ENCODE results near the gene SFXN2. TPM values are rescaled to one million over a fixed set of nuclear protein-coding genes. Genes with fewer than 3 reads are reported as not detected.
"Not testable (repeated sequence)": the region's sequence is repeated elsewhere in the genome, so short reads cannot be mapped to it uniquely, and the experiment has no call there.

The SFXN2 gene
- 5.2 TPM for polyA plus RNA-seq (2013, experiment 1 of 2; ENCODE audit: insufficient read length)
- polyA plus RNA-seq (2013, experiment 2 of 2; ENCODE audit: insufficient read length) = 6.5 TPM

GRCh38 chr10:102714621-102715455, at the start of gene SFXN2:
SFXN2 (plus strand) TSS chr10:102714636; CDS start chr10:102726637, 12,001 bp downstream.
- no peak for DNase-seq

- DNase-seq = no peak
These were observed 48.4 kb upstream of the SFXN2 start for GRCh38 chr10:102665904-102666509.

- DNase-seq = not testable (repeated sequence)
These were observed 47.0 kb upstream of the SFXN2 start for GRCh38 chr10:102667411-102667810.

GRCh38 chr10:102668326-102669107, 45.9 kb upstream of the SFXN2 start:
- DNase-seq = no peak

GRCh38 chr10:102669206-102670064, 45.0 kb upstream of the SFXN2 start:
- DNase-seq = no peak

- DNase-seq = no peak
These were observed 44.3 kb upstream of the SFXN2 start for GRCh38 chr10:102670065-102670670.

GRCh38 chr10:102670871-102671434, 43.5 kb upstream of the SFXN2 start:
- DNase-seq = no peak

GRCh38 chr10:102673236-102673818, 41.1 kb upstream of the SFXN2 start:
- no peak for DNase-seq

- DNase-seq = peak; percentile 74
These were observed 40.5 kb upstream of the SFXN2 start for GRCh38 chr10:102673819-102674511.

GRCh38 chr10:102674566-102674965, 39.9 kb upstream of the SFXN2 start:
- no peak for DNase-seq

GRCh38 chr10:102675011-102675665, 39.3 kb upstream of the SFXN2 start:
- no peak for DNase-seq

GRCh38 chr10:102675666-102676533, 38.5 kb upstream of the SFXN2 start:
- peak; percentile 98 for DNase-seq

GRCh38 chr10:102676534-102677315, 37.7 kb upstream of the SFXN2 start:
- DNase-seq = no peak

- DNase-seq = no peak
These were observed 36.9 kb upstream of the SFXN2 start for GRCh38 chr10:102677331-102678067.

- no peak for DNase-seq
These were observed 36.4 kb upstream of the SFXN2 start for GRCh38 chr10:102678068-102678400.

GRCh38 chr10:102678842-102679289, 35.6 kb upstream of the SFXN2 start:
- DNase-seq = peak; percentile 31

GRCh38 chr10:102679596-102679995, 34.8 kb upstream of the SFXN2 start:
- DNase-seq = no peak
